Mammary epithelial cell (primary cell): ENCODE measurements around the gene RNF224.

Experiments
- EZH2 ChIP-seq: IDR thresholded peaks from 2 replicates; pipeline ENCODE4 v1.6.1; 2012; ENCODE audit warnings: low read length, inconsistent platforms, borderline replicate concordance
- TF ChIP-seq, protein P1 (sequence below), 2 donors: IDR thresholded peaks in 1 of 2; conservative IDR thresholded peaks in 1 of 2; 2 replicates each; pipeline ENCODE4 v1.5.1; 2011 to 2012; ENCODE audit warnings: inconsistent platforms in 2 of 2, low read length in 2 of 2, mild to moderate bottlenecking in 2 of 2, control low read depth in 1 of 2, low read depth in 1 of 2; ENCODE audit not compliant: insufficient read depth in 1 of 2; ENCODE audit errors: extremely low read depth in 1 of 2

DNA sequence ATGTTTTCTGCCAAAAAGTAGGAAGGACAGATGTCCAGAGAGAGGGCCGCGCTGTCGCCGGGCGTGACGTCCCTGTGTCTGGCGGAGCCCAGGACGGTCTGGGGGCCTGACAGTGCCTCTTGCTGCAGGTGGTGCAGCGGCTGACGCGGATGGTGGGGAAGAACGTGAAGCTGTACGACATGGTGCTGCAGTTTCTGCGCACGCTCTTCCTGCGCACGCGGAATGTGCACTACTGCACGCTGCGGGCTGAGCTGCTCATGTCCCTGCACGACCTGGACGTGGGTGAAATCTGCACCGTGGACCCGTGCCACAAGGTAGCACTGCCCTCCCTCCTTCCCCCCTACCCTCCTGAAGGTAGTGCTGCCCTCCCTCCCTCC, 35.6 kb downstream of the RNF224 start:
- TF ChIP-seq, protein P1, sequence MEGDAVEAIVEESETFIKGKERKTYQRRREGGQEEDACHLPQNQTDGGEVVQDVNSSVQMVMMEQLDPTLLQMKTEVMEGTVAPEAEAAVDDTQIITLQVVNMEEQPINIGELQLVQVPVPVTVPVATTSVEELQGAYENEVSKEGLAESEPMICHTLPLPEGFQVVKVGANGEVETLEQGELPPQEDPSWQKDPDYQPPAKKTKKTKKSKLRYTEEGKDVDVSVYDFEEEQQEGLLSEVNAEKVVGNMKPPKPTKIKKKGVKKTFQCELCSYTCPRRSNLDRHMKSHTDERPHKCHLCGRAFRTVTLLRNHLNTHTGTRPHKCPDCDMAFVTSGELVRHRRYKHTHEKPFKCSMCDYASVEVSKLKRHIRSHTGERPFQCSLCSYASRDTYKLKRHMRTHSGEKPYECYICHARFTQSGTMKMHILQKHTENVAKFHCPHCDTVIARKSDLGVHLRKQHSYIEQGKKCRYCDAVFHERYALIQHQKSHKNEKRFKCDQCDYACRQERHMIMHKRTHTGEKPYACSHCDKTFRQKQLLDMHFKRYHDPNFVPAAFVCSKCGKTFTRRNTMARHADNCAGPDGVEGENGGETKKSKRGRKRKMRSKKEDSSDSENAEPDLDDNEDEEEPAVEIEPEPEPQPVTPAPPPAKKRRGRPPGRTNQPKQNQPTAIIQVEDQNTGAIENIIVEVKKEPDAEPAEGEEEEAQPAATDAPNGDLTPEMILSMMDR (conservative IDR thresholded peaks at IDR 0.05 in 1 of 2, IDR thresholded peaks at IDR 0.05 in 1 of 2; ENCODE audit: extremely low read depth in 1 of 2, insufficient read depth in 1 of 2, low read depth in 1 of 2, low read length in 2 of 2), result no peak
- TF ChIP-seq EZH2, result no peak
